ENCODE data around the gene OR56B1. TPM values are rescaled to one million over a fixed set of nuclear protein-coding genes. Genes with fewer than 3 reads are reported as not detected.
A peak's percentile ranks its signal among the peaks of the same experiment; 100 is the strongest.
"Not testable (repeated sequence)": the region's sequence is repeated elsewhere in the genome, so short reads cannot be mapped to it uniquely, and the experiment has no call there.

Gene OR56B1, protein sequence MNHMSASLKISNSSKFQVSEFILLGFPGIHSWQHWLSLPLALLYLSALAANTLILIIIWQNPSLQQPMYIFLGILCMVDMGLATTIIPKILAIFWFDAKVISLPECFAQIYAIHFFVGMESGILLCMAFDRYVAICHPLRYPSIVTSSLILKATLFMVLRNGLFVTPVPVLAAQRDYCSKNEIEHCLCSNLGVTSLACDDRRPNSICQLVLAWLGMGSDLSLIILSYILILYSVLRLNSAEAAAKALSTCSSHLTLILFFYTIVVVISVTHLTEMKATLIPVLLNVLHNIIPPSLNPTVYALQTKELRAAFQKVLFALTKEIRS
- total RNA-seq (not detected), polyA plus RNA-seq (0.11 TPM)
- long read RNA-seq, donor 1, result 0 reads
- long read RNA-seq, donor 2, result 0 reads
- long read RNA-seq, donor 3, result 0 reads
- long read RNA-seq, donor 4, result 0 reads
- long read RNA-seq, donor 5, result 0 reads
- long read RNA-seq, donor 6, result 0 reads
- long read RNA-seq, donor 7, result 0 reads
- long read RNA-seq, donor 8, result 0 reads
- long read RNA-seq, donor 9, result 0 reads
- long read RNA-seq, donor 10, result 0 reads

DNA sequence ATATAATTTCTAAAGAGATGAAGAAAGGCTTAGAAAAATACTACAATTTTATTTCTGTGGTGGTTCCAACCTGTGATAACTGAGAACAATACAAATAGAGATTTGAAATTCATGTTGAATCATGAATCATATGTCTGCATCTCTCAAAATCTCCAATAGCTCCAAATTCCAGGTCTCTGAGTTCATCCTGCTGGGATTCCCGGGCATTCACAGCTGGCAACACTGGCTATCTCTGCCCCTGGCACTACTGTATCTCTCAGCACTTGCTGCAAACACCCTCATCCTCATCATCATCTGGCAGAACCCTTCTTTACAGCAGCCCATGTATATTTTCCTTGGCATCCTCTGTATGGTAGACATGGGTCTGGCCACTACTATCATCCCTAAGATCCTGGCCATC lies at the start of gene OR56B1:
OR56B1 (plus strand) TSS at position 53 of the 400 bp plus-strand sequence; CDS start at position 122, 69 bp downstream.
- no peaks in the 10 kb centered on the region for H3K27me3 ChIP-seq (ENCODE audit: control insufficient read depth in 2 of 2, insufficient read depth in 1 of 2, low read length in 1 of 2)
- no peaks in the 10 kb centered on the region for H3K4me1 ChIP-seq (ENCODE audit: control insufficient read depth in 2 of 2, insufficient read depth in 2 of 2, low read length in 2 of 2)
- no peaks in the 10 kb centered on the region for H3K9me3 ChIP-seq (ENCODE audit: control insufficient read depth in 2 of 2, insufficient read depth in 1 of 2, low read length in 1 of 2)
- H3K27ac ChIP-seq (ENCODE audit: low read depth in 1 of 2, low read length in 1 of 2), result no peak within 1 kb of the TSS
- H3K4me3 ChIP-seq (ENCODE audit: low read length in 2 of 2), result no peak within 1 kb of the TSS
- no peaks in the 10 kb centered on the region for H3K36me3 ChIP-seq (ENCODE audit: control insufficient read depth in 2 of 2, insufficient read depth in 2 of 2, low read length in 1 of 2)
- WGBS, result 96% methylated on average over 1 of the region's 1 CpG
- DNase-seq (ENCODE audit: low read depth in 6 of 9, low spot score in 9 of 9), result no peak

- Histone ChIP-seq H3K27ac (ENCODE audit: low read depth in 1 of 2, low read length in 1 of 2) (peak overlapping the region in 1 of 2 donors; percentile 55), H3K4me1 (ENCODE audit: control insufficient read depth in 2 of 2, insufficient read depth in 2 of 2, low read length in 2 of 2) (peaks cover 4 to 21% of the 10 kb centered on the region in 2 donors)
- no peak for DNase-seq (ENCODE audit: low read depth in 6 of 9, low spot score in 9 of 9)
Measured at GRCh38 chr11:5688482-5688881, 47.8 kb upstream of the OR56B1 start.

GRCh38 chr11:5689551-5689983 lies 46.7 kb upstream of the OR56B1 start, which contains the start of gene TRIM22:
Gene TRIM22, plus strand, starts transcription at chr11:5689790. Its CDS starts 6,443 bp downstream, at chr11:5696233.
- Histone ChIP-seq H3K9me3 (ENCODE audit: control insufficient read depth in 2 of 2, insufficient read depth in 1 of 2, low read length in 1 of 2) (no peaks in the 10 kb centered on the region), H3K27me3 (ENCODE audit: control insufficient read depth in 2 of 2, insufficient read depth in 1 of 2, low read length in 1 of 2) (no peaks in the 10 kb centered on the region), H3K4me1 (ENCODE audit: control insufficient read depth in 2 of 2, insufficient read depth in 2 of 2, low read length in 2 of 2) (peaks cover 4 to 17% of the 10 kb centered on the region in 2 donors), H3K4me3 (ENCODE audit: low read length in 2 of 2) (peak within 1 kb of the TSS; percentile 55 to 81), H3K27ac (ENCODE audit: low read depth in 1 of 2, low read length in 1 of 2) (peak within 1 kb of the TSS; percentile 92 to 98), H3K36me3 (ENCODE audit: control insufficient read depth in 2 of 2, insufficient read depth in 2 of 2, low read length in 1 of 2) (peaks cover 0 to 3% of the 10 kb centered on the region in 2 donors)
- DNase-seq (ENCODE audit: low read depth in 6 of 9, low spot score in 9 of 9), result peak in 8 of 9 donors; percentile 39 to 82 (median 57)
- under 1% methylated on average over 2 of the region's 2 CpGs for WGBS

More at GRCh38 chr11:5688482-5688881, 47.8 kb upstream of the OR56B1 start:
- H3K27me3 ChIP-seq (ENCODE audit: control insufficient read depth in 2 of 2, insufficient read depth in 1 of 2, low read length in 1 of 2), result no peaks in the 10 kb centered on the region
- no peaks in the 10 kb centered on the region for H3K9me3 ChIP-seq (ENCODE audit: control insufficient read depth in 2 of 2, insufficient read depth in 1 of 2, low read length in 1 of 2)
- no peak overlapping the region for H3K4me3 ChIP-seq (ENCODE audit: low read length in 2 of 2)
- H3K36me3 ChIP-seq (ENCODE audit: control insufficient read depth in 2 of 2, insufficient read depth in 2 of 2, low read length in 1 of 2), result peaks cover 0 to 3% of the 10 kb centered on the region in 2 donors
- 90% methylated on average over 1 of the region's 1 CpG for WGBS

DNA sequence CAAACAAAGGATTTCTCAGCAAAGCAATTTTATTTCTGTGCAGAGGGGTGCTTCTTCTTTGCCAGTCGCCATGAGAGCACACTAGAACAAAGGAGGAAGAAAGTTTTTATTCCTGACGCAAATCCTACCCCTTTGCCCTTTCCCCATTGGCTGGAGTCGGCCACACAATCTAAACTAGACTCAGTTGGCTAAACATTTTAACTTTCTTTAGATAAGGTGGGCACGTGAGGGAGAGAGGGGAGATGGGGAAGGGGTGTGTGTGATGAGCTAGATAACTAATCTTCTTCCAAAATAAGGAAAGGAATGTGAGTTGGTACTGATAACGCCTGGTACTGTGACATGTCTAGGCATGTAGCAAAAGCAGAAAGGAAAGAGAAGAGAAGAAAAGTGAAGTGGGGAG lies 46.0 kb upstream of the OR56B1 start:
- no peaks in the 10 kb centered on the region for H3K9me3 ChIP-seq (ENCODE audit: control insufficient read depth in 2 of 2, insufficient read depth in 1 of 2, low read length in 1 of 2)
- H3K27ac ChIP-seq (ENCODE audit: low read depth in 1 of 2, low read length in 1 of 2), result peak overlapping the region; percentile 92 to 98
- peaks cover 4 to 13% of the 10 kb centered on the region in 2 donors for H3K4me1 ChIP-seq (ENCODE audit: control insufficient read depth in 2 of 2, insufficient read depth in 2 of 2, low read length in 2 of 2)
- under 1% methylated on average over 5 of the region's 5 CpGs for WGBS
- no peaks in the 10 kb centered on the region for H3K27me3 ChIP-seq (ENCODE audit: control insufficient read depth in 2 of 2, insufficient read depth in 1 of 2, low read length in 1 of 2)
- no peak for DNase-seq (ENCODE audit: low read depth in 6 of 9, low spot score in 9 of 9)
- H3K36me3 ChIP-seq (ENCODE audit: control insufficient read depth in 2 of 2, insufficient read depth in 2 of 2, low read length in 1 of 2), result peaks cover 0 to 3% of the 10 kb centered on the region in 2 donors
- H3K4me3 ChIP-seq (ENCODE audit: low read length in 2 of 2), result peak overlapping the region; percentile 55 to 81

DNA sequence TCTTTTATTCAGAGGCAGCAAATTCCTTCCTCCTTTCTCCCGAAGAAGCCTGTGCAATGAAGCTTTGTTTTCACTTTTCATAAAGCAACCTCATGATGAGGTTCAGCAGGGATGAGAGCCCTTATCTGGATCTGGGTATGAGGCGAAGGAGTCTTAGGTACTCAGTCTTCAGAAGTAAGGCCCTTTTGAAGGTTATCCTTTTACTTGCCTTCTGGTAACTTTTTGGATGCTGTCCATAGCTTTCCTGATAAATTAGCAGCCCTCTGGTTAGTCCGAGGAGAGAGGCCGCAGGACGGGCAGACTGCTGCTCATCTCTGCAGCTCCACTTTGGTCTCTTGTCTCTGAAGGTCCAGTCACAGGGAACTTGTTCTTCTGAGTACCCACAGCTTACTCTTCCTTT lies 45.5 kb upstream of the OR56B1 start:
- H3K9me3 ChIP-seq (ENCODE audit: control insufficient read depth in 2 of 2, insufficient read depth in 1 of 2, low read length in 1 of 2), result no peaks in the 10 kb centered on the region
- H3K4me1 ChIP-seq (ENCODE audit: control insufficient read depth in 2 of 2, insufficient read depth in 2 of 2, low read length in 2 of 2), result peaks cover 4 to 13% of the 10 kb centered on the region in 2 donors
- H3K27ac ChIP-seq (ENCODE audit: low read depth in 1 of 2, low read length in 1 of 2), result peak overlapping the region; percentile 92 to 98
- H3K4me3 ChIP-seq (ENCODE audit: low read length in 2 of 2), result peak overlapping the region; percentile 55 to 81
- WGBS, result 5% methylated on average over 5 of the region's 5 CpGs
- H3K27me3 ChIP-seq (ENCODE audit: control insufficient read depth in 2 of 2, insufficient read depth in 1 of 2, low read length in 1 of 2), result no peaks in the 10 kb centered on the region
- DNase-seq (ENCODE audit: low read depth in 6 of 9, low spot score in 9 of 9), result peak in 2 of 9 donors; percentile 4 to 39
- peaks cover 0 to 3% of the 10 kb centered on the region in 2 donors for H3K36me3 ChIP-seq (ENCODE audit: control insufficient read depth in 2 of 2, insufficient read depth in 2 of 2, low read length in 1 of 2)

DNA sequence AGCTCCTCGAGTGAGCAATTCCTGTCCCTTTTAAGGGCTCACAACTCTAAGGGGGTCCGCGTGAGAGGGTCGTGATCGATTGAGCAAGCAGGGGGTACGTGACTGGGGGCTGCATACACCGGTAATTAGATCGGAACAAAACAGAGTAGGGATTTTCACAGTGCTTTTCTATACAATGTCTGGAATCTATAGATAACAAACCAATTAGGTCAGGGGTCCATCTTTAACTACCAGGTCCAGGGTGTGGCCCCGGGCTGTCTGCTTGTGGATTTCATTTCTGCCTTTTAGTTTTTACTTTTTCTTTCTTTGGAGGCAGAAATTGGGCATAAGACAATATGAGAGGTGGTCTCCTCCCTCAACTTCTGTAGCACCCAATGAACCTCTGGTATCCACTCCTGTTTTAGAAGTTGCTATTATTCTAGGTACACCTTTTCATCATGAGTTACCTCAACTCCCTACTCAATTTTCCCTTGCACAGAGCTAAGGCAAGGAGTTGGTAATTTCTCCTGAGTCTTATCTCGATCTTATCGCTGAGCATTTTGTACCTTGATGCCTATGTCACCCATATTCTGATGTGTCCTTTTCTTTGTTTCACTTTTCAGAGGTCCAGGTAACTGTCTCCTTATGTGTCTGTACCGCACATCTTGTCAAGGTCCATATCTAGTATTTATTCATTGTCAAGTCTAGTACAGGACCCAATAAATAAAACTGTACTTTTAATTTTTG lies 44.8 kb upstream of the OR56B1 start:
- not testable (repeated sequence) for H3K9me3 ChIP-seq (ENCODE audit: control insufficient read depth in 2 of 2, insufficient read depth in 1 of 2, low read length in 1 of 2); H3K36me3 ChIP-seq (ENCODE audit: control insufficient read depth in 2 of 2, insufficient read depth in 2 of 2, low read length in 1 of 2); H3K27me3 ChIP-seq (ENCODE audit: control insufficient read depth in 2 of 2, insufficient read depth in 1 of 2, low read length in 1 of 2)
- 20% methylated on average over 12 of the region's 12 CpGs for WGBS
- peak in 1 of 9 donors; percentile 10 for DNase-seq (ENCODE audit: low read depth in 6 of 9, low spot score in 9 of 9)
- peak overlapping the region; percentile 92 to 98 for H3K27ac ChIP-seq (ENCODE audit: low read depth in 1 of 2, low read length in 1 of 2)
- H3K4me3 ChIP-seq (ENCODE audit: low read length in 2 of 2), result peak overlapping the region; percentile 55 to 81
- peaks cover 4 to 13% of the 10 kb centered on the region in 2 donors for H3K4me1 ChIP-seq (ENCODE audit: control insufficient read depth in 2 of 2, insufficient read depth in 2 of 2, low read length in 2 of 2)

DNA sequence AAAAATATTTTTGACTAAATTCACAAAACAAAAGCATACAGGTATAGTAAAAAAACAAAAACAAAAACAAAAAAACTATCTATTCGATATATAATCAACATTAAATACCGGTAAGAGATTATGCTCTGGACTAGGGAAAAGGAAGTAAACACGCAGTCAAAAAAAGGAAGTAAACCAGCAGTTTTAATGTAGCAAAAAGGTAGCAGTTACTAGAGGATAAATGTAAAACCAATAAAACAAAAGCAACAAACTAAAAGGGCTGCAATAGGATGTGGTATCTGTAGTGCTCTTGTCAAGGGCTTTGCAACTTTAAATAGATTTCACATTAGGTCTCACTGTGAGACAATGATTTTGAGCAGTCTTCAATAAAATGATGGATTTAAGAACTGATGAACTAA lies 44.3 kb upstream of the OR56B1 start:
- Histone ChIP-seq H3K27ac (ENCODE audit: low read depth in 1 of 2, low read length in 1 of 2) (no peak overlapping the region), H3K36me3 (ENCODE audit: control insufficient read depth in 2 of 2, insufficient read depth in 2 of 2, low read length in 1 of 2) (peaks cover 7 to 10% of the 10 kb centered on the region in 2 donors), H3K4me3 (ENCODE audit: low read length in 2 of 2) (peak overlapping the region; percentile 55 to 81), H3K4me1 (ENCODE audit: control insufficient read depth in 2 of 2, insufficient read depth in 2 of 2, low read length in 2 of 2) (peaks cover 4 to 13% of the 10 kb centered on the region in 2 donors), H3K27me3 (ENCODE audit: control insufficient read depth in 2 of 2, insufficient read depth in 1 of 2, low read length in 1 of 2) (no peaks in the 10 kb centered on the region), H3K9me3 (ENCODE audit: control insufficient read depth in 2 of 2, insufficient read depth in 1 of 2, low read length in 1 of 2) (no peaks in the 10 kb centered on the region)
- peak in 1 of 9 donors; percentile 48 for DNase-seq (ENCODE audit: low read depth in 6 of 9, low spot score in 9 of 9)
- WGBS, result 7% methylated on average over 3 of the region's 3 CpGs

DNA sequence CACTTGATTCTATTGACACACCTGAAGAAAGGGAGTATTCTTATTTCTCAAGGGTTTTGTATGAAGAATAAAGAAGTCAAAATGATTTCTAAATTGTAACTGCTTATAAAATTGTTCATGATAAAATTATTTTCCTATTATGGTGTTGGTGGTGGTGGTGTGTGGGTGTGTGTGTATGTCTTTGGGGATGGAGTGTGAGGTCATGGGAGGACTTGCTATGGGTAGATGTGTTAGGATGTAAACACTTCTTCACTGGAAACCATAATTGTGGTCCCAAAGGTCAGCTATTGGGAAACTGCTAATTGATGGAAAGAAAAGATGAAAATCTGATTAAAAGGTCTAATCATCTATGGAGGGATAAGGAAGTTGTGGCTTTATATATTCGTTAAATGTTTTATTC lies 41.6 kb upstream of the OR56B1 start:
- no peak for DNase-seq (ENCODE audit: low read depth in 6 of 9, low spot score in 9 of 9)
- peaks cover 4 to 13% of the 10 kb centered on the region in 2 donors for H3K4me1 ChIP-seq (ENCODE audit: control insufficient read depth in 2 of 2, insufficient read depth in 2 of 2, low read length in 2 of 2)
- no peaks in the 10 kb centered on the region for H3K9me3 ChIP-seq (ENCODE audit: control insufficient read depth in 2 of 2, insufficient read depth in 1 of 2, low read length in 1 of 2)
- no peak overlapping the region for H3K27ac ChIP-seq (ENCODE audit: low read depth in 1 of 2, low read length in 1 of 2)
- peaks cover 19 to 25% of the 10 kb centered on the region in 2 donors for H3K36me3 ChIP-seq (ENCODE audit: control insufficient read depth in 2 of 2, insufficient read depth in 2 of 2, low read length in 1 of 2)
- no peaks in the 10 kb centered on the region for H3K27me3 ChIP-seq (ENCODE audit: control insufficient read depth in 2 of 2, insufficient read depth in 1 of 2, low read length in 1 of 2)
- no peak overlapping the region for H3K4me3 ChIP-seq (ENCODE audit: low read length in 2 of 2)
- 81% methylated on average over 1 of the region's 1 CpG for WGBS
